HG02981 (cell line): ENCODE data around the gene SDC1.

Experiments used
- ATAC-seq: cut with Tn5 transposase; IDR thresholded peaks from one replicate; pipeline ENCODE4 v1.9.1; 2021; ENCODE audit warnings: mild to moderate bottlenecking, moderate library complexity; ENCODE audit not compliant: unreplicated experiment

The SDC1 gene

GRCh38 chr2:20215183-20216040, 9.5 kb downstream of the SDC1 start:
- ATAC-seq = no peak

GRCh38 chr2:20214566-20215182, 10.3 kb downstream of the SDC1 start:
- no peak for ATAC-seq

- ATAC-seq = no peak
Measured at GRCh38 chr2:20213651-20214565, 11.0 kb downstream of the SDC1 start.

GRCh38 chr2:20212871-20213503, 11.9 kb downstream of the SDC1 start:
- ATAC-seq = no peak

- ATAC-seq = no peak
Measured at GRCh38 chr2:20212459-20212870, 12.5 kb downstream of the SDC1 start.

GRCh38 chr2:20211860-20212458, 13.0 kb downstream of the SDC1 start:
- no peak for ATAC-seq

- ATAC-seq = no peak
Measured at GRCh38 chr2:20211420-20211819, 13.5 kb downstream of the SDC1 start.

- ATAC-seq = no peak
Measured at GRCh38 chr2:20210462-20210861, 14.5 kb downstream of the SDC1 start.

- ATAC-seq = no peak
Measured at GRCh38 chr2:20209373-20210109, 15.4 kb downstream of the SDC1 start.

GRCh38 chr2:20208476-20208859, 16.5 kb downstream of the SDC1 start:
- ATAC-seq = no peak

GRCh38 chr2:20207051-20207450, 17.9 kb downstream of the SDC1 start:
- no peak for ATAC-seq

GRCh38 chr2:20205915-20206524, 18.9 kb downstream of the SDC1 start:
- no peak for ATAC-seq

GRCh38 chr2:20205069-20205468, 19.9 kb downstream of the SDC1 start:
- no peak for ATAC-seq

- no peak for ATAC-seq
Measured at GRCh38 chr2:20203521-20204225, 21.3 kb downstream of the SDC1 start.

GRCh38 chr2:20203072-20203471, 21.9 kb downstream of the SDC1 start:
- no peak for ATAC-seq

GRCh38 chr2:20201671-20202070, 23.3 kb downstream of the SDC1 start:
- no peak for ATAC-seq

- no peak for ATAC-seq
Measured at GRCh38 chr2:20200697-20201555, 24.0 kb downstream of the SDC1 start.
